H1 (cell line): ENCODE measurements around the gene PRPF31. TPM values are rescaled to one million over a fixed set of nuclear protein-coding genes. Genes with fewer than 3 reads are reported as not detected.

Source experiments
- CTCF ChIA-PET: fragments of 300-600 bp; sonication (Branson Sonifier 250); formaldehyde crosslinking; loops from one replicate; lab custom pipeline; 2021; ENCODE audit not compliant: partially characterized antibody; lab: Charles Lee
- POLR2A ChIA-PET: fragments of 300-600 bp; sonication (Branson Sonifier 250); formaldehyde crosslinking; loops from one replicate; lab custom pipeline; 2021; ENCODE audit warnings: inconsistent platforms; ENCODE audit not compliant: partially characterized antibody; lab: Charles Lee
- DNase-seq, 2 experiments: peaks; one replicate each; pipeline versions ENCODE4 v3.0.0 to v3.0.0-alpha.2; 2010 to 2022; ENCODE audit warnings: low spot score in 2 of 2, low read depth in 1 of 2, mixed read lengths in 1 of 2
- FAIRE-seq: peaks from 2 replicates; lab custom pipeline; 2011; peaks lifted over from hg19 to GRCh38; lab: Jason Lieb, UNC
- H2AFZ ChIP-seq: 2 replicates; pipeline ENCODE4 v1.8.1; 2012; ENCODE audit warnings: low read length, inconsistent platforms
- H2AK5ac ChIP-seq: 2 replicates; pipeline ENCODE4 v1.6.1; 2013; ENCODE audit warnings: low read depth, low read length
- H2BK120ac ChIP-seq: replicated peaks from 2 replicates; pipeline ENCODE3; 2013; ENCODE audit warnings: low read depth, low read length, inconsistent platforms
- H2BK12ac ChIP-seq: 2 replicates; pipeline ENCODE4 v1.6.1; 2013; ENCODE audit warnings: low read depth, low read length
- H2BK15ac ChIP-seq: 2 replicates; pipeline ENCODE4 v1.6.1; 2013; ENCODE audit warnings: low read length
- H2BK20ac ChIP-seq: 2 replicates; pipeline ENCODE4 v1.6.1; 2013; ENCODE audit warnings: low read length
- H2BK5ac ChIP-seq: 2 replicates; pipeline ENCODE4 v1.6.1; 2013; ENCODE audit warnings: low read depth, low read length
- H3K14ac ChIP-seq: 2 replicates; pipeline ENCODE4 v1.6.1; 2013; ENCODE audit warnings: inconsistent platforms; ENCODE audit not compliant: insufficient read length
- H3K18ac ChIP-seq: 2 replicates; pipeline ENCODE4 v1.6.1; 2013; ENCODE audit warnings: low read length; ENCODE audit errors: extremely low read depth
- H3K23ac ChIP-seq: 2 replicates; pipeline ENCODE4 v1.6.1; 2013; ENCODE audit warnings: inconsistent platforms; ENCODE audit not compliant: insufficient read length
- H3K23me2 ChIP-seq: 2 replicates; pipeline ENCODE4 v1.6.1; 2013; ENCODE audit warnings: low read depth, low read length
- H3K27ac ChIP-seq: 2 replicates; pipeline ENCODE4 v1.6.1; 2011; ENCODE audit warnings: low read depth, low read length, inconsistent platforms
- H3K27me3 ChIP-seq, 4 experiments: replicated peaks in 1 of 4; 1 replicate in 1 of 4; 2 replicates in 3 of 4; pipeline versions ENCODE4 v1.6.1 to v1.8.1; 2011 to 2013; ENCODE audit warnings: low read length in 3 of 4, mild to moderate bottlenecking in 3 of 4, inconsistent platforms in 2 of 4, mixed read lengths in 2 of 4, moderate library complexity in 1 of 4; ENCODE audit not compliant: control insufficient read depth in 3 of 4, insufficient read depth in 3 of 4; ENCODE audit errors: extremely low read depth in 1 of 4
- H3K36me3 ChIP-seq, 4 experiments: 2 replicates each; pipeline versions ENCODE4 v1.6.1 to v1.8.1; 2011 to 2013; ENCODE audit warnings: mild to moderate bottlenecking in 4 of 4, low read length in 3 of 4, moderate library complexity in 2 of 4, control low read depth in 1 of 4, inconsistent platforms in 1 of 4; ENCODE audit not compliant: insufficient read depth in 4 of 4, control insufficient read depth in 2 of 4
- H3K4ac ChIP-seq: replicated peaks from 2 replicates; pipeline ENCODE3; 2013; ENCODE audit warnings: low read length, low read depth, mixed read lengths, inconsistent platforms; ENCODE audit not compliant: insufficient read length
- H3K4me1 ChIP-seq, 4 experiments: replicated peaks in 1 of 4; 1 replicate in 1 of 4; 2 replicates in 3 of 4; pipeline versions ENCODE4 v1.6.1 to v1.8.1; 2011 to 2013; ENCODE audit warnings: low read length in 3 of 4, inconsistent platforms in 2 of 4, mixed read lengths in 1 of 4; ENCODE audit not compliant: insufficient read depth in 4 of 4, control insufficient read depth in 3 of 4
- H3K4me2 ChIP-seq, 2 experiments: 2 replicates each; pipeline versions ENCODE4 v1.6.1 to v1.8.1; 2011 to 2013; ENCODE audit warnings: low read depth in 2 of 2, low read length in 2 of 2, control low read depth in 1 of 2, inconsistent platforms in 1 of 2, mild to moderate bottlenecking in 1 of 2; ENCODE audit not compliant: insufficient read depth in 1 of 2
- H3K4me3 ChIP-seq, 4 experiments: fragments of 200-600, 300-600 bp in 1 of 4; sonication (generic), shearing (Covaris generic), sonication (Bioruptor Twin) in 1 of 4; 2 replicates each; pipeline versions ENCODE4 v1.5.1 to v1.8.1; 2011 to 2016; ENCODE audit warnings: low read length in 4 of 4, low read depth in 3 of 4, control low read depth in 2 of 4, inconsistent platforms in 2 of 4, mild to moderate bottlenecking in 2 of 4, mixed read lengths in 1 of 4, moderate library complexity in 1 of 4; ENCODE audit not compliant: insufficient read depth in 2 of 4; ENCODE audit errors: extremely low read depth in 1 of 4
- H3K56ac ChIP-seq: replicated peaks from 2 replicates; pipeline ENCODE3; 2013; ENCODE audit warnings: low read depth, mild to moderate bottlenecking, mixed read lengths, low read length, inconsistent platforms; ENCODE audit not compliant: insufficient read length
- H3K79me1 ChIP-seq: 2 replicates; pipeline ENCODE4 v1.6.1; 2013; ENCODE audit warnings: low read depth, low read length, control low read depth
- H3K79me2 ChIP-seq, 2 experiments: 2 replicates each; pipeline versions ENCODE4 v1.6.1 to v1.8.1; 2012 to 2013; ENCODE audit warnings: low read length in 2 of 2, mild to moderate bottlenecking in 2 of 2, inconsistent platforms in 1 of 2; ENCODE audit not compliant: insufficient read depth in 2 of 2, control insufficient read depth in 1 of 2
- H3K9ac ChIP-seq, 4 experiments: replicated peaks in 1 of 4; 1 replicate in 1 of 4; 2 replicates in 3 of 4; pipeline versions ENCODE4 v1.6.1 to v1.8.1; 2011 to 2013; ENCODE audit warnings: low read depth in 3 of 4, low read length in 3 of 4, control low read depth in 2 of 4, mild to moderate bottlenecking in 2 of 4, moderate library complexity in 2 of 4, inconsistent platforms in 1 of 4; ENCODE audit errors: extremely low read depth in 1 of 4
- H3K9me3 ChIP-seq, 2 experiments: 2 replicates each; pipeline versions ENCODE4 v1.6.1 to v1.8.1; 2012 to 2013; ENCODE audit warnings: mild to moderate bottlenecking in 2 of 2, moderate library complexity in 2 of 2, control low read depth in 1 of 2, inconsistent platforms in 1 of 2, low read depth in 1 of 2, low read length in 1 of 2, mixed read lengths in 1 of 2; ENCODE audit not compliant: insufficient read depth in 2 of 2
- H4K20me1 ChIP-seq, 2 experiments: replicated peaks in 1 of 2; 2 replicates each; pipeline versions ENCODE3 to v1.8.1; 2011 to 2013; ENCODE audit warnings: inconsistent platforms in 2 of 2, low read length in 2 of 2, mild to moderate bottlenecking in 1 of 2; ENCODE audit not compliant: insufficient read depth in 2 of 2, control insufficient read depth in 1 of 2
- H4K5ac ChIP-seq: 2 replicates; pipeline ENCODE4 v1.6.1; 2013; ENCODE audit warnings: low read length, low read depth, mixed read lengths, inconsistent platforms; ENCODE audit not compliant: insufficient read length
- H4K8ac ChIP-seq: 2 replicates; pipeline ENCODE4 v1.8.0; 2013; ENCODE audit warnings: mild to moderate bottlenecking, moderate library complexity, low read length, inconsistent platforms; ENCODE audit not compliant: insufficient read depth; ENCODE audit errors: extremely low read depth
- H4K91ac ChIP-seq: replicated peaks from 2 replicates; pipeline ENCODE3; 2013; ENCODE audit warnings: low read length, mixed read lengths, inconsistent platforms; ENCODE audit not compliant: insufficient read length
- CBX8 ChIP-seq: fragments of 300-800, 300-1000 bp; sonication (generic); IDR thresholded peaks from 2 replicates; pipeline ENCODE4 v1.7.1; 2016; ENCODE audit warnings: low read depth, low read length, borderline replicate concordance
- CHD2 ChIP-seq: IDR thresholded peaks from 2 replicates; pipeline ENCODE4 v1.6.1; 2012; ENCODE audit warnings: low read length, improper control_type of control experiment
- GTF2F1 ChIP-seq: IDR thresholded peaks from 2 replicates; pipeline ENCODE4 v1.6.1; 2012; ENCODE audit warnings: low read depth, low read length, improper control_type of control experiment, borderline replicate concordance
- HDAC6 ChIP-seq: IDR thresholded peaks from one replicate; pipeline ENCODE4 v1.7.1; 2012; ENCODE audit warnings: low read depth, mild to moderate bottlenecking, inconsistent platforms, low read length, moderate library complexity
- MAFK ChIP-seq: IDR thresholded peaks from 2 replicates; pipeline ENCODE4 v1.6.1; 2012; ENCODE audit warnings: low read depth, mild to moderate bottlenecking, improper control_type of control experiment, low read length
- RAD21 ChIP-seq, 2 experiments: IDR thresholded peaks in 1 of 2; conservative IDR thresholded peaks in 1 of 2; 2 replicates each; pipeline ENCODE4 v1.6.1; 2011; ENCODE audit warnings: low read depth in 2 of 2, low read length in 2 of 2, improper control_type of control experiment in 1 of 2, inconsistent platforms in 1 of 2, mild to moderate bottlenecking in 1 of 2, moderate library complexity in 1 of 2
- RFX5 ChIP-seq: IDR thresholded peaks from 2 replicates; pipeline ENCODE4 v1.6.1; 2011; ENCODE audit warnings: low read depth, low read length, improper control_type of control experiment, borderline replicate concordance
- SP1 ChIP-seq: IDR thresholded peaks from 2 replicates; pipeline ENCODE4 v1.6.1; 2011; ENCODE audit warnings: low read depth, low read length
- TAF7 ChIP-seq: optimal IDR thresholded peaks from 2 replicates; pipeline ENCODE3; 2011; ENCODE audit warnings: low read depth, mild to moderate bottlenecking, inconsistent platforms, low read length, moderate library complexity, borderline replicate concordance
- WGBS, 2 experiments: shearing (Covaris generic) in 1 of 2; methylation state at CpG; one replicate each; pipeline versions ENCODE4 v1.1.6 to v1.1.7; 2013 to 2015; ENCODE audit warnings: low lambda C conversion rate in 2 of 2, mixed read lengths in 2 of 2, inconsistent platforms in 1 of 2, low coverage in 1 of 2, missing lambda C conversion rate in 1 of 2; ENCODE audit not compliant: insufficient replicate concordance in 2 of 2, insufficient coverage in 1 of 2, insufficient read length in 1 of 2; ENCODE audit errors: extremely low coverage in 1 of 2, missing lambda C conversion rate in 1 of 2; 5-methylcytosine and 5-hydroxymethylcytosine counted together
- polyA plus RNA-seq, 7 experiments: library from polyadenylated mRNA; depleted of rRNA in 3 of 7; stranded (reverse) in 5 of 7; unstranded in 2 of 7; fragments of >200 nt in 5 of 7; fragments of 200-250 nt in 2 of 7; gene quantifications; 1 replicate in 5 of 7; 2 replicates in 1 of 7; 4 replicates in 1 of 7; pipeline versions ENCODE4 v1.2.1 to v1.2.3, GENCODE V29; 2011 to 2013; ENCODE audit warnings: missing spikeins in 2 of 7, mixed read lengths in 2 of 7
- total RNA-seq: library from RNA; stranded (reverse); fragmentation: NEBNext Ultra II Directional; extraction: Animal tissue kit (Norgen Biotek cat#: 25700); gene quantifications from 2 replicates; pipeline ENCODE4 v1.2.1, GENCODE V29; 2021
- TF ChIP-seq, protein P1 (sequence below), 3 experiments: IDR thresholded peaks; 1 replicate in 2 of 3; 2 replicates in 1 of 3; pipeline versions ENCODE4 v1.5.1 to v1.6.1; 2011; ENCODE audit warnings: low read length in 3 of 3, mild to moderate bottlenecking in 3 of 3, inconsistent platforms in 2 of 3, low read depth in 1 of 3, moderate library complexity in 1 of 3; ENCODE audit not compliant: insufficient read depth in 1 of 3; ENCODE audit errors: control extremely low read depth in 1 of 3

Gene PRPF31
- total and polyA plus RNA-seq, 2 of the 8 experiments (the other 6 are each of a cell fraction or from before 2014, with no cell fraction given): 51.1 to 97.4 TPM

DNA sequence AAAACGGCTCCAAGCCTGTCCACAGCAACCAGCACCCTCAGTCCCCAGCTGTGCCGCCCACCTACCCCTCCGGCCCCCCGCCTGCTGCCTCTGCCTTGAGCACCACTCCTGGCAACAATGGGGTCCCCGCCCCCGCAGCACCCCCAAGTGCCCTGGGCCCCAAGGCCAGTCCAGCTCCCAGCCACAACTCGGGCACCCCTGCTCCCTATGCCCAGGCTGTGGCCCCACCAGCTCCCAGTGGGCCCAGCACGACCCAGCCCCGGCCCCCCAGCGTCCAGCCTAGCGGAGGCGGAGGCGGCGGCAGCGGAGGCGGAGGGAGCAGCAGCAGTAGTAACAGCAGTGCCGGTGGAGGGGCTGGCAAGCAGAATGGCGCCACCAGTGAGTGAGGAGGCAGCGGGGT, 32.6 kb downstream of the PRPF31 start:
- Histone ChIP-seq H3K4me2 (no peak overlapping the region), H3K14ac (no peak overlapping the region), H3K36me3 (peaks cover 51 to 95% (median 83%) of the 10 kb centered on the region in 4 experiments), H2BK15ac (no peak overlapping the region), H3K23me2 (no peaks in the 10 kb centered on the region), H3K4me1 (no peaks in the 10 kb centered on the region), H4K8ac (no peak overlapping the region; the same call in 1 of the 2 replicates), H4K5ac (no peak overlapping the region), H3K27me3 (no peaks in the 10 kb centered on the region), H4K20me1 (peaks cover 22 to 37% of the 10 kb centered on the region in 2 experiments), H2BK12ac (no peak overlapping the region), H2BK20ac (no peak overlapping the region), H4K91ac (no peak overlapping the region), H2BK5ac (no peak overlapping the region), H2AK5ac (no peak overlapping the region), H3K79me2 (no peaks in the 10 kb centered on the region), H3K9ac (no peak overlapping the region), H2BK120ac (no peak overlapping the region), H2AFZ (no peak overlapping the region), H3K4me3 (no peak overlapping the region), H3K79me1 (no peaks in the 10 kb centered on the region; the same call in 1 of the 2 replicates), H3K27ac (no peak overlapping the region), H3K56ac (no peak overlapping the region), H3K18ac (no peak overlapping the region), H3K4ac (no peak overlapping the region), H3K9me3 (no peaks in the 10 kb centered on the region), H3K23ac (no peak overlapping the region)
- ChIA-PET POLR2A (interaction anchor here (0.8 to 14.8 kb wide), 7 partner anchors 9 to 55 kb away, joined by 3 to 348 read pairs (median 3); partner anchors contain the start of genes CNOT3 and LENG1), CTCF (interaction anchor here (1.1 to 2.3 kb wide), 2 partner anchors 9 kb away, joined by 3 to 6 read pairs; no protein-coding TSS in a partner anchor)
- 93% methylated on average over 14 of the region's 19 CpGs; no CpG with 5 or more reads in 1 of the 2 experiments for WGBS, 2 experiments
- FAIRE-seq (no peak), DNase-seq (no peak)
- TF ChIP-seq HDAC6 (no peak), MAFK (no peak), RFX5 (no peak), CHD2 (no peak), RAD21 (IDR thresholded peaks at IDR 0.05 in 1 of 2, conservative IDR thresholded peaks at IDR 0.05 in 1 of 2; ENCODE audit: low read depth in 2 of 2, low read length in 2 of 2) (no peak), GTF2F1 (no peak), TAF7 (no peak), SP1 (no peak), CBX8 (no peak)
- TF ChIP-seq, protein P1, sequence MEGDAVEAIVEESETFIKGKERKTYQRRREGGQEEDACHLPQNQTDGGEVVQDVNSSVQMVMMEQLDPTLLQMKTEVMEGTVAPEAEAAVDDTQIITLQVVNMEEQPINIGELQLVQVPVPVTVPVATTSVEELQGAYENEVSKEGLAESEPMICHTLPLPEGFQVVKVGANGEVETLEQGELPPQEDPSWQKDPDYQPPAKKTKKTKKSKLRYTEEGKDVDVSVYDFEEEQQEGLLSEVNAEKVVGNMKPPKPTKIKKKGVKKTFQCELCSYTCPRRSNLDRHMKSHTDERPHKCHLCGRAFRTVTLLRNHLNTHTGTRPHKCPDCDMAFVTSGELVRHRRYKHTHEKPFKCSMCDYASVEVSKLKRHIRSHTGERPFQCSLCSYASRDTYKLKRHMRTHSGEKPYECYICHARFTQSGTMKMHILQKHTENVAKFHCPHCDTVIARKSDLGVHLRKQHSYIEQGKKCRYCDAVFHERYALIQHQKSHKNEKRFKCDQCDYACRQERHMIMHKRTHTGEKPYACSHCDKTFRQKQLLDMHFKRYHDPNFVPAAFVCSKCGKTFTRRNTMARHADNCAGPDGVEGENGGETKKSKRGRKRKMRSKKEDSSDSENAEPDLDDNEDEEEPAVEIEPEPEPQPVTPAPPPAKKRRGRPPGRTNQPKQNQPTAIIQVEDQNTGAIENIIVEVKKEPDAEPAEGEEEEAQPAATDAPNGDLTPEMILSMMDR (IDR thresholded peaks at IDR 0.05; ENCODE audit: control extremely low read depth in 1 of 3, insufficient read depth in 1 of 3, low read depth in 1 of 3, low read length in 3 of 3): no peak
